ENCODE measurements around the gene PAX6. TPM values are rescaled to one million over a fixed set of nuclear protein-coding genes. Genes with fewer than 3 reads are reported as not detected.

Gene PAX6
- total RNA-seq, 1 experiment from 2014 or later = 3.3 TPM

DNA sequence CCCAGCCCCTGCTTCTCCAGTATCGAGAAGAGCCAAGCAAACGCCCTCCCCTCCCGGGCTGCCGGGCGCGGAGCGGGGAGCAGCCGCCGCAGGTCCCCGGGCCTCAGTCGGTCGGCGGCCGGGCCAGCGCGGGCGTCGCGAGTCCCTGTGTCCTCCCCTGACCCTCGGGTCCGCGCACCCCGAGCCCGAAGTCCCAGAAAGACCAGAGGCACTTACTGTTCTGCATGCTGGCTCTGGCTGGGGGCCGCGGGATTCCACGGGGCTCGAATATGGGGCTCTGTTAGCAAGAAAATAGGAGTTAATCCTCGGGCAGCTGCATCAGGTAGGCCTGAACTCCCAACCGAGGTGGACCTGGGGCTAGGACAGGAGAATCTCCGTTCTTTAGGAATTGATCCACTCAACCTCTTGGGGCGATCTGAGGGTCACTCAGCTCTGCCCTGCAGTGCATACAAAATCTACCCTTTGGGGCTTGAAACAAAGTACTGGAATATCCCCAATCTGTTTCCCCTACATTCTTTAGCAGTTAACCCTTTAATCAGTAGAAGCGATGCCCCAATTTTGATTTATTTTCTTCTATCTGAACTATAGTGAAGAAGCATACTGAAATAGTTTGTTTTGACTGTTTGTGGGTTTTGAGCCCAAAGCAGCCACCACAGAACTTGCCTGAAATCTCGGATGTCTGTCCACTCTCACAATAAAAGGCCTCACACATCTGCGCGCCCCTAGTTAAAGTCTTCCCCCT, 4.8 kb downstream of the PAX6 start (continued):
- TF ChIP-seq, protein P1, sequence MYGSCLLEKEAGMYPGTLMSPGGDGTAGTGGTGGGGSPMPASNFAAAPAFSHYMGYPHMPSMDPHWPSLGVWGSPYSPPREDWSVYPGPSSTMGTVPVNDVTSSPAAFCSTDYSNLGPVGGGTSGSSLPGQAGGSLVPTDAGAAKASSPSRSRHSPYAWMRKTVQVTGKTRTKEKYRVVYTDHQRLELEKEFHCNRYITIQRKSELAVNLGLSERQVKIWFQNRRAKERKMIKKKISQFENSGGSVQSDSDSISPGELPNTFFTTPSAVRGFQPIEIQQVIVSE (CRISPR knock-in tag; IDR thresholded peaks at IDR 0.05; ENCODE audit: borderline replicate concordance) = no peak
- TF ChIP-seq, protein P2, sequence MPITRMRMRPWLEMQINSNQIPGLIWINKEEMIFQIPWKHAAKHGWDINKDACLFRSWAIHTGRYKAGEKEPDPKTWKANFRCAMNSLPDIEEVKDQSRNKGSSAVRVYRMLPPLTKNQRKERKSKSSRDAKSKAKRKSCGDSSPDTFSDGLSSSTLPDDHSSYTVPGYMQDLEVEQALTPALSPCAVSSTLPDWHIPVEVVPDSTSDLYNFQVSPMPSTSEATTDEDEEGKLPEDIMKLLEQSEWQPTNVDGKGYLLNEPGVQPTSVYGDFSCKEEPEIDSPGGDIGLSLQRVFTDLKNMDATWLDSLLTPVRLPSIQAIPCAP (CRISPR knock-in tag; IDR thresholded peaks at IDR 0.05) = no peak
- TF ChIP-seq HMGA2 (CRISPR knock-in tag; IDR thresholded peaks at IDR 0.05) (no peak), ZNF121 (CRISPR knock-in tag; IDR thresholded peaks at IDR 0.05) (no peak), FOXJ3 (CRISPR knock-in tag; IDR thresholded peaks at IDR 0.05; ENCODE audit: borderline replicate concordance) (no peak), GTF2I (CRISPR knock-in tag; conservative IDR thresholded peaks at IDR 0.05) (no peak), NFE2L1 (CRISPR knock-in tag; IDR thresholded peaks at IDR 0.05) (no peak)
- TF ChIP-seq, protein P3, sequence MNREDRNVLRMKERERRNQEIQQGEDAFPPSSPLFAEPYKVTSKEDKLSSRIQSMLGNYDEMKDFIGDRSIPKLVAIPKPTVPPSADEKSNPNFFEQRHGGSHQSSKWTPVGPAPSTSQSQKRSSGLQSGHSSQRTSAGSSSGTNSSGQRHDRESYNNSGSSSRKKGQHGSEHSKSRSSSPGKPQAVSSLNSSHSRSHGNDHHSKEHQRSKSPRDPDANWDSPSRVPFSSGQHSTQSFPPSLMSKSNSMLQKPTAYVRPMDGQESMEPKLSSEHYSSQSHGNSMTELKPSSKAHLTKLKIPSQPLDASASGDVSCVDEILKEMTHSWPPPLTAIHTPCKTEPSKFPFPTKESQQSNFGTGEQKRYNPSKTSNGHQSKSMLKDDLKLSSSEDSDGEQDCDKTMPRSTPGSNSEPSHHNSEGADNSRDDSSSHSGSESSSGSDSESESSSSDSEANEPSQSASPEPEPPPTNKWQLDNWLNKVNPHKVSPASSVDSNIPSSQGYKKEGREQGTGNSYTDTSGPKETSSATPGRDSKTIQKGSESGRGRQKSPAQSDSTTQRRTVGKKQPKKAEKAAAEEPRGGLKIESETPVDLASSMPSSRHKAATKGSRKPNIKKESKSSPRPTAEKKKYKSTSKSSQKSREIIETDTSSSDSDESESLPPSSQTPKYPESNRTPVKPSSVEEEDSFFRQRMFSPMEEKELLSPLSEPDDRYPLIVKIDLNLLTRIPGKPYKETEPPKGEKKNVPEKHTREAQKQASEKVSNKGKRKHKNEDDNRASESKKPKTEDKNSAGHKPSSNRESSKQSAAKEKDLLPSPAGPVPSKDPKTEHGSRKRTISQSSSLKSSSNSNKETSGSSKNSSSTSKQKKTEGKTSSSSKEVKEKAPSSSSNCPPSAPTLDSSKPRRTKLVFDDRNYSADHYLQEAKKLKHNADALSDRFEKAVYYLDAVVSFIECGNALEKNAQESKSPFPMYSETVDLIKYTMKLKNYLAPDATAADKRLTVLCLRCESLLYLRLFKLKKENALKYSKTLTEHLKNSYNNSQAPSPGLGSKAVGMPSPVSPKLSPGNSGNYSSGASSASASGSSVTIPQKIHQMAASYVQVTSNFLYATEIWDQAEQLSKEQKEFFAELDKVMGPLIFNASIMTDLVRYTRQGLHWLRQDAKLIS (CRISPR knock-in tag; IDR thresholded peaks at IDR 0.05; ENCODE audit: borderline replicate concordance) = no peak
- TF ChIP-seq, protein P4, sequence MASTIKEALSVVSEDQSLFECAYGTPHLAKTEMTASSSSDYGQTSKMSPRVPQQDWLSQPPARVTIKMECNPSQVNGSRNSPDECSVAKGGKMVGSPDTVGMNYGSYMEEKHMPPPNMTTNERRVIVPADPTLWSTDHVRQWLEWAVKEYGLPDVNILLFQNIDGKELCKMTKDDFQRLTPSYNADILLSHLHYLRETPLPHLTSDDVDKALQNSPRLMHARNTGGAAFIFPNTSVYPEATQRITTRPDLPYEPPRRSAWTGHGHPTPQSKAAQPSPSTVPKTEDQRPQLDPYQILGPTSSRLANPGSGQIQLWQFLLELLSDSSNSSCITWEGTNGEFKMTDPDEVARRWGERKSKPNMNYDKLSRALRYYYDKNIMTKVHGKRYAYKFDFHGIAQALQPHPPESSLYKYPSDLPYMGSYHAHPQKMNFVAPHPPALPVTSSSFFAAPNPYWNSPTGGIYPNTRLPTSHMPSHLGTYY (CRISPR knock-in tag; IDR thresholded peaks at IDR 0.05) = no peak

DNA sequence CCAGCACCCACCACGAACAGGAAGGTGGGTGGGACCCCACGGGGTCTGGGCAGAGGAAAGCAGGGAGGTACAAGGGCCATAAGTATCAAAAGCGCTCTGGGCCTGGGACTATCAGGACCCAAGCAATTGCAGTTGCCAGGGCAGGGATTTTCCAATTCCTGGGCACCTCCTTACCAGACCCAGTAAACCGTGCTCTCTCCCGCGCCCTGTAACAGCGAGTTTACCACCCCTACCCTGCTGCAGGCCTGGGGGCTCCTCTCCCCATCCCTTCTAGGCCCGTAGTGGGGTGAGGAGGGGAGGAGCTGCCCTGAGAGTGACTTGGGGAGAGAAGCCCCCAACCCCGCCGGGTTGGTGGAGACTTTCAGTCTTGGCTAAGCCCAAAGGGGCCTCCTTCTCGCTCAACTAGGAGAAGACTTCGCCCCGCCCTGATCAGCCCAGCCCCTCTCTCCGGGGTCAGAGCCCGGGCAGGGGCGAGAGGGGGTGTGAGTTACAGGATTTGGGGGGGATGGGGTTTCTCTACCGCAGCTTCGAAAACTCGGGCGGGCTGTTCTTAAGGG, 5.4 kb downstream of the PAX6 start:
- H3K9me3 Mint-ChIP-seq = no peaks in the 10 kb centered on the region
- peak; percentile 70 for DNase-seq (ENCODE audit: low spot score)
- peak; percentile 43 for ATAC-seq
- no peaks in the 10 kb centered on the region for H3K36me3 Mint-ChIP-seq
- ChIA-PET CTCF (interaction anchor here (0.7 to 2.2 kb wide), 8 partner anchors 11 to 201 kb away, joined by 3 to 10 read pairs (median 4); no protein-coding TSS in a partner anchor), POLR2A (interaction anchor here (0.8 to 0.9 kb wide), 2 partner anchors 15 to 17 kb away, joined by 3 read pairs; no protein-coding TSS in a partner anchor)
- H3K27ac Mint-ChIP-seq = no peak overlapping the region
- H3K4me1 Mint-ChIP-seq = peaks cover 73% of the 10 kb centered on the region
- peaks cover 100% of the 10 kb centered on the region for H3K27me3 Mint-ChIP-seq (ENCODE audit: low read depth)
- H3K4me3 Mint-ChIP-seq = peak overlapping the region; percentile 44
- no peak for TF ChIP-seq EMX1 (CRISPR knock-in tag; IDR thresholded peaks at IDR 0.05)
- TF ChIP-seq, protein P5, sequence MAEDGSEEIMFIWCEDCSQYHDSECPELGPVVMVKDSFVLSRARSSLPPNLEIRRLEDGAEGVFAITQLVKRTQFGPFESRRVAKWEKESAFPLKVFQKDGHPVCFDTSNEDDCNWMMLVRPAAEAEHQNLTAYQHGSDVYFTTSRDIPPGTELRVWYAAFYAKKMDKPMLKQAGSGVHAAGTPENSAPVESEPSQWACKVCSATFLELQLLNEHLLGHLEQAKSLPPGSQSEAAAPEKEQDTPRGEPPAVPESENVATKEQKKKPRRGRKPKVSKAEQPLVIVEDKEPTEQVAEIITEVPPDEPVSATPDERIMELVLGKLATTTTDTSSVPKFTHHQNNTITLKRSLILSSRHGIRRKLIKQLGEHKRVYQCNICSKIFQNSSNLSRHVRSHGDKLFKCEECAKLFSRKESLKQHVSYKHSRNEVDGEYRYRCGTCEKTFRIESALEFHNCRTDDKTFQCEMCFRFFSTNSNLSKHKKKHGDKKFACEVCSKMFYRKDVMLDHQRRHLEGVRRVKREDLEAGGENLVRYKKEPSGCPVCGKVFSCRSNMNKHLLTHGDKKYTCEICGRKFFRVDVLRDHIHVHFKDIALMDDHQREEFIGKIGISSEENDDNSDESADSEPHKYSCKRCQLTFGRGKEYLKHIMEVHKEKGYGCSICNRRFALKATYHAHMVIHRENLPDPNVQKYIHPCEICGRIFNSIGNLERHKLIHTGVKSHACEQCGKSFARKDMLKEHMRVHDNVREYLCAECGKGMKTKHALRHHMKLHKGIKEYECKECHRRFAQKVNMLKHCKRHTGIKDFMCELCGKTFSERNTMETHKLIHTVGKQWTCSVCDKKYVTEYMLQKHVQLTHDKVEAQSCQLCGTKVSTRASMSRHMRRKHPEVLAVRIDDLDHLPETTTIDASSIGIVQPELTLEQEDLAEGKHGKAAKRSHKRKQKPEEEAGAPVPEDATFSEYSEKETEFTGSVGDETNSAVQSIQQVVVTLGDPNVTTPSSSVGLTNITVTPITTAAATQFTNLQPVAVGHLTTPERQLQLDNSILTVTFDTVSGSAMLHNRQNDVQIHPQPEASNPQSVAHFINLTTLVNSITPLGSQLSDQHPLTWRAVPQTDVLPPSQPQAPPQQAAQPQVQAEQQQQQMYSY (CRISPR knock-in tag; IDR thresholded peaks at IDR 0.05) = 0 out of 2 replicates have a peak, but pooled peaks have one; percentile 27

All from WTC11 (cell line).